ENCODE data around the gene MYH11. TPM values are rescaled to one million over a fixed set of nuclear protein-coding genes. Genes with fewer than 3 reads are reported as not detected.

The MYH11 gene
- total RNA-seq, 1 donor from 2014 or later: 0.10 TPM

- H3K36me3 Mint-ChIP-seq (ENCODE audit: unreplicated experiment): no peaks in the 10 kb centered on the region
- peaks cover 2% of the 10 kb centered on the region for H3K27me3 Mint-ChIP-seq (ENCODE audit: unreplicated experiment)
- no peak for DNase-seq
- TF ChIP-seq, protein P1, sequence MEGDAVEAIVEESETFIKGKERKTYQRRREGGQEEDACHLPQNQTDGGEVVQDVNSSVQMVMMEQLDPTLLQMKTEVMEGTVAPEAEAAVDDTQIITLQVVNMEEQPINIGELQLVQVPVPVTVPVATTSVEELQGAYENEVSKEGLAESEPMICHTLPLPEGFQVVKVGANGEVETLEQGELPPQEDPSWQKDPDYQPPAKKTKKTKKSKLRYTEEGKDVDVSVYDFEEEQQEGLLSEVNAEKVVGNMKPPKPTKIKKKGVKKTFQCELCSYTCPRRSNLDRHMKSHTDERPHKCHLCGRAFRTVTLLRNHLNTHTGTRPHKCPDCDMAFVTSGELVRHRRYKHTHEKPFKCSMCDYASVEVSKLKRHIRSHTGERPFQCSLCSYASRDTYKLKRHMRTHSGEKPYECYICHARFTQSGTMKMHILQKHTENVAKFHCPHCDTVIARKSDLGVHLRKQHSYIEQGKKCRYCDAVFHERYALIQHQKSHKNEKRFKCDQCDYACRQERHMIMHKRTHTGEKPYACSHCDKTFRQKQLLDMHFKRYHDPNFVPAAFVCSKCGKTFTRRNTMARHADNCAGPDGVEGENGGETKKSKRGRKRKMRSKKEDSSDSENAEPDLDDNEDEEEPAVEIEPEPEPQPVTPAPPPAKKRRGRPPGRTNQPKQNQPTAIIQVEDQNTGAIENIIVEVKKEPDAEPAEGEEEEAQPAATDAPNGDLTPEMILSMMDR (IDR thresholded peaks at IDR 0.05; ENCODE audit: partially characterized antibody, unreplicated experiment): no peak
- no peaks in the 10 kb centered on the region for H3K9me3 Mint-ChIP-seq (ENCODE audit: unreplicated experiment)
- no peaks in the 10 kb centered on the region for H3K4me1 Mint-ChIP-seq (ENCODE audit: low read depth, unreplicated experiment)
- no peak overlapping the region for H3K4me3 Mint-ChIP-seq (ENCODE audit: unreplicated experiment)
- no peak overlapping the region for H3K27ac Mint-ChIP-seq (ENCODE audit: unreplicated experiment)
These were observed 153.6 kb downstream of the MYH11 start for GRCh38 chr16:15703029-15703736.

GRCh38 chr16:15701975-15702970 lies 154.6 kb downstream of the MYH11 start:
- peaks cover 2% of the 10 kb centered on the region for H3K27me3 Mint-ChIP-seq (ENCODE audit: unreplicated experiment)
- TF ChIP-seq, protein P1 (IDR thresholded peaks at IDR 0.05; ENCODE audit: partially characterized antibody, unreplicated experiment): no peak
- no peak for DNase-seq
- no peak overlapping the region for H3K4me3 Mint-ChIP-seq (ENCODE audit: unreplicated experiment)
- H3K4me1 Mint-ChIP-seq (ENCODE audit: low read depth, unreplicated experiment): no peaks in the 10 kb centered on the region
- no peaks in the 10 kb centered on the region for H3K9me3 Mint-ChIP-seq (ENCODE audit: unreplicated experiment)
- no peaks in the 10 kb centered on the region for H3K36me3 Mint-ChIP-seq (ENCODE audit: unreplicated experiment)
- no peak overlapping the region for H3K27ac Mint-ChIP-seq (ENCODE audit: unreplicated experiment)

DNA sequence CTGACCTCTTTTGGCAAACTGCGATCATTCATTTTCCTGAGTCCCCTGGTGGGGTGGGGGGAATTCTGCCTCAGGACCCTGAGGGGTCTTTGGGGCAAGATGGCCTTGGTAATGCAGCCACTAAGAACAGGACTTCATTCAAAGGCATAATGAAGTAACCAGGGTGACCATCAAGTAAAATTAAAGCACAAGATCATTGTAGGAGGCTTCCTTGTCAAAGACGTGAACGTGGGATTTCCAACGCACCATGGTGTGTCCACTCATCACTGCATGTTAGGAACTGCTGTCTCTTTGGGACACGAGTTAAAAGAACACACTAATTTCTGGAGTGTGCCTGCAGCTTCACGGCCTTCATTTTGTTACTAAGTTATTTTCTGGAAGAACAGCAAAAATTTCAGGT lies 155.5 kb downstream of the MYH11 start:
- TF ChIP-seq, protein P1 (IDR thresholded peaks at IDR 0.05; ENCODE audit: partially characterized antibody, unreplicated experiment): no peak
- H3K27ac Mint-ChIP-seq (ENCODE audit: unreplicated experiment): no peak overlapping the region

DNA sequence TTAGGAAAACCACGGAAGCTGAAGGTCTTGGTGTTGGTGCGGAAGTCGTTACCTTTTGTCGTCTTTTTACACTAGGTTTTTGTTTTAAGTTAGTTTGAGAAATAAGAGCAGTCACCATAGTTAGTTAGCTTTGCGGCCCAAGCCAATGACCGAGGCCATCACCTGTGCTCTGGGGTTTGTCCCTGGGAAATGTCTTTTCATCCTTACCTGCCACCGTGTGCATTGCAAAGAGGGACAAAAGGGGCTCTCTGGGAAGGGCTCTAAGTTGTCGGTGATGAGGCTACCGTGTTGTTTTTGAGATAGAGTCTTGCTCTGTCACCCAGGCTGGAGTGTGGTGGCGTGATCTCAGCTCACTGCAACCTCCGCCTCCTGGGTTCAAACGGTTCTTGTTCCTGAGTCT lies 157.0 kb downstream of the MYH11 start:
- H3K27ac Mint-ChIP-seq (ENCODE audit: unreplicated experiment): no peak overlapping the region
- H3K9me3 Mint-ChIP-seq (ENCODE audit: unreplicated experiment): no peaks in the 10 kb centered on the region
- DNase-seq: no peak
- H3K4me1 Mint-ChIP-seq (ENCODE audit: low read depth, unreplicated experiment): no peaks in the 10 kb centered on the region
- peaks cover 2% of the 10 kb centered on the region for H3K27me3 Mint-ChIP-seq (ENCODE audit: unreplicated experiment)
- H3K4me3 Mint-ChIP-seq (ENCODE audit: unreplicated experiment): no peak overlapping the region
- no peaks in the 10 kb centered on the region for H3K36me3 Mint-ChIP-seq (ENCODE audit: unreplicated experiment)
- TF ChIP-seq, protein P1 (IDR thresholded peaks at IDR 0.05; ENCODE audit: partially characterized antibody, unreplicated experiment): no peak

More for the DNA sequence above, 155.5 kb downstream of the MYH11 start:
- no peak for DNase-seq
- Mint-ChIP-seq H3K4me3 (ENCODE audit: unreplicated experiment) (no peak overlapping the region), H3K4me1 (ENCODE audit: low read depth, unreplicated experiment) (no peaks in the 10 kb centered on the region), H3K27me3 (ENCODE audit: unreplicated experiment) (peaks cover 2% of the 10 kb centered on the region), H3K9me3 (ENCODE audit: unreplicated experiment) (no peaks in the 10 kb centered on the region), H3K36me3 (ENCODE audit: unreplicated experiment) (no peaks in the 10 kb centered on the region)
